Loucy (cell line): Measurements from ENCODE around the gene NDUFC2.

Source experiments
- H2AFZ ChIP-seq: fragments of 200-600 bp; sonication (generic); 2 replicates; pipeline ENCODE4 v1.6.0; 2016; ENCODE audit warnings: antibody characterized with exemption, mild to moderate bottlenecking, low read length, moderate library complexity
- H3F3A ChIP-seq: fragments of 200-600 bp; 2 replicates; pipeline ENCODE4 v1.6.0; 2016; ENCODE audit warnings: antibody characterized with exemption, low read depth, mild to moderate bottlenecking
- H3K27me3 ChIP-seq: fragments of 200-600 bp; sonication (generic); 2 replicates; pipeline ENCODE4 v1.6.1; 2014; ENCODE audit warnings: low read length, mild to moderate bottlenecking; ENCODE audit not compliant: insufficient read depth, poor library complexity, severe bottlenecking
- H3K36me3 ChIP-seq: fragments of 200-600 bp; sonication (generic); 2 replicates; pipeline ENCODE4 v1.6.1; 2016; ENCODE audit warnings: low read length; ENCODE audit not compliant: insufficient read depth
- H3K4me1 ChIP-seq: fragments of 200-600 bp; sonication (generic); 2 replicates; pipeline ENCODE4 v1.5.1; 2014; ENCODE audit warnings: low read length, mild to moderate bottlenecking; ENCODE audit not compliant: insufficient read depth, poor library complexity, severe bottlenecking
- H3K4me2 ChIP-seq: fragments of 200-600 bp; sonication (generic); 2 replicates; pipeline ENCODE4 v1.6.0; 2014; ENCODE audit warnings: antibody characterized with exemption, low read length, low read depth, mild to moderate bottlenecking; ENCODE audit not compliant: poor library complexity, severe bottlenecking
- H3K4me3 ChIP-seq: fragments of 200-600 bp; sonication (generic); 2 replicates; pipeline ENCODE4 v1.5.1; 2014; ENCODE audit warnings: low read length, mild to moderate bottlenecking, mixed read lengths; ENCODE audit not compliant: poor library complexity, severe bottlenecking
- H3K79me2 ChIP-seq: fragments of 200-600 bp; sonication (generic); 2 replicates; pipeline ENCODE4 v1.6.1; 2014; ENCODE audit warnings: low read length; ENCODE audit not compliant: insufficient read depth
- H3K9ac ChIP-seq: fragments of 200-600 bp; sonication (generic); 2 replicates; pipeline ENCODE4 v1.6.0; 2014; ENCODE audit warnings: mild to moderate bottlenecking, low read depth, low read length, moderate library complexity; ENCODE audit not compliant: poor library complexity, severe bottlenecking
- H3K9me2 ChIP-seq: fragments of 200-600 bp; sonication (generic); replicated peaks from 2 replicates; pipeline ENCODE4 v1.6.1; 2016; ENCODE audit warnings: low read depth, low read length, mixed read lengths
- H3K9me3 ChIP-seq: fragments of 200-600 bp; sonication (generic); 2 replicates; pipeline ENCODE4 v1.6.1; 2014; ENCODE audit warnings: mild to moderate bottlenecking, antibody characterized with exemption, low read length, low read depth; ENCODE audit not compliant: insufficient read depth
- H4K20me1 ChIP-seq: fragments of 200-600 bp; sonication (generic); 2 replicates; pipeline ENCODE4 v1.6.0; 2014; ENCODE audit warnings: antibody characterized with exemption, low read length, mild to moderate bottlenecking; ENCODE audit not compliant: insufficient read depth, poor library complexity, severe bottlenecking
- CTCF ChIP-seq: fragments of 200-600 bp; sonication (generic); conservative IDR thresholded peaks from 2 replicates; pipeline ENCODE4 v1.5.1; 2014; ENCODE audit warnings: mild to moderate bottlenecking, antibody characterized with exemption, low read length
- EZH2phosphoT487 ChIP-seq: fragments of 200-600 bp; IDR thresholded peaks from 2 replicates; pipeline ENCODE4 v1.6.1; 2018; ENCODE audit warnings: antibody characterized with exemption, mild to moderate bottlenecking, moderate library complexity, borderline replicate concordance

Gene NDUFC2

GRCh38 chr11:78021611-78022010 lies 58.1 kb downstream of the NDUFC2 start:
- Histone ChIP-seq H3K27me3 (no peaks in the 10 kb centered on the region), H3K9ac (no peak overlapping the region), H3K36me3 (no peaks in the 10 kb centered on the region), H3K4me1 (no peaks in the 10 kb centered on the region), H3K9me3 (no peaks in the 10 kb centered on the region), H4K20me1 (no peaks in the 10 kb centered on the region), H3K4me2 (no peak overlapping the region), H3K79me2 (no peaks in the 10 kb centered on the region), H3K9me2 (no peaks in the 10 kb centered on the region), H2AFZ (no peak overlapping the region), H3F3A (no peaks in the 10 kb centered on the region), H3K4me3 (no peak overlapping the region)
- TF ChIP-seq EZH2phosphoT487 = no peak
- no peak for TF ChIP-seq CTCF

GRCh38 chr11:78020246-78020645 lies 59.4 kb downstream of the NDUFC2 start:
- H3K9me2 ChIP-seq = no peaks in the 10 kb centered on the region
- H3K4me1 ChIP-seq = no peaks in the 10 kb centered on the region
- no peaks in the 10 kb centered on the region for H4K20me1 ChIP-seq
- H3K79me2 ChIP-seq = no peaks in the 10 kb centered on the region
- H3K9ac ChIP-seq = no peak overlapping the region
- no peaks in the 10 kb centered on the region for H3K27me3 ChIP-seq
- TF ChIP-seq EZH2phosphoT487 = no peak
- TF ChIP-seq CTCF = no peak
- H3K4me3 ChIP-seq = no peak overlapping the region
- no peaks in the 10 kb centered on the region for H3F3A ChIP-seq
- no peaks in the 10 kb centered on the region for H3K36me3 ChIP-seq
- H3K9me3 ChIP-seq = no peaks in the 10 kb centered on the region
- H2AFZ ChIP-seq = no peak overlapping the region
- H3K4me2 ChIP-seq = no peak overlapping the region

GRCh38 chr11:78019808-78020207 lies 59.9 kb downstream of the NDUFC2 start:
- no peak overlapping the region for H3K4me2 ChIP-seq
- H3K9me2 ChIP-seq = no peaks in the 10 kb centered on the region
- no peak overlapping the region for H3K9ac ChIP-seq
- H3K4me1 ChIP-seq = no peaks in the 10 kb centered on the region
- H3K79me2 ChIP-seq = no peaks in the 10 kb centered on the region
- H3K9me3 ChIP-seq = no peaks in the 10 kb centered on the region
- no peaks in the 10 kb centered on the region for H3F3A ChIP-seq
- H3K4me3 ChIP-seq = no peak overlapping the region
- H3K36me3 ChIP-seq = no peaks in the 10 kb centered on the region
- H3K27me3 ChIP-seq = no peaks in the 10 kb centered on the region
- no peak overlapping the region for H2AFZ ChIP-seq
- TF ChIP-seq EZH2phosphoT487 (no peak), CTCF (no peak)
- H4K20me1 ChIP-seq = no peaks in the 10 kb centered on the region
